Measurements from ENCODE around the gene MYOM1. TPM values are rescaled to one million over a fixed set of nuclear protein-coding genes. Genes with fewer than 3 reads are reported as not detected.

The MYOM1 gene
- total RNA-seq, 2 experiments from 2014 or later: 0.74 to 1.5 TPM

- no peaks in the 10 kb centered on the region for H3K9me3 Mint-ChIP-seq
- ATAC-seq (ENCODE audit: poor library complexity) (no peak), DNase-seq (no peak)
- intact Hi-C loops (cut with DNase I, micrococcal nuclease): loop anchor here (1.0 to 2.0 kb wide), 4 partner anchors 96 to 218 kb away; partner anchors contain the start of gene MYL12A (in 1 of the 2)
- ChIA-PET POLR2A (no interaction called here), CTCF (interaction anchor here (0.6 to 1.6 kb wide), 5 partner anchors 12 to 210 kb away, joined by 3 to 4 read pairs (median 3); no protein-coding TSS in a partner anchor)
- Histone ChIP-seq H3K9me3 (ENCODE audit: control insufficient read depth in 1 of 2, insufficient read depth in 1 of 2, low read length in 2 of 2) (no peaks in the 10 kb centered on the region), H3K36me3 (ENCODE audit: insufficient read depth, low read length) (no peaks in the 10 kb centered on the region), H3K27me3 (ENCODE audit: control insufficient read depth in 1 of 2, insufficient read depth in 2 of 2, low read length in 2 of 2) (no peaks in the 10 kb centered on the region), H3K27ac (ENCODE audit: low read depth in 1 of 2, low read length in 2 of 2) (no peak overlapping the region), H3K4me1 (ENCODE audit: insufficient read depth, low read length) (peaks cover 4% of the 10 kb centered on the region), H3K4me3 (ENCODE audit: low read length) (no peak overlapping the region)
- no peaks in the 10 kb centered on the region for H3K27me3 Mint-ChIP-seq
- H3K36me3 Mint-ChIP-seq (ENCODE audit: low read depth): no peaks in the 10 kb centered on the region
- no peak for TF ChIP-seq CTCF (IDR thresholded peaks at IDR 0.05)
- H3K4me1 Mint-ChIP-seq (ENCODE audit: low read depth): peaks cover 3% of the 10 kb centered on the region
- H3K27ac Mint-ChIP-seq: no peak overlapping the region
- H3K4me3 Mint-ChIP-seq: no peak overlapping the region
Measured at GRCh38 chr18:3150688-3151087, 69.1 kb downstream of the MYOM1 start.

- no peak overlapping the region for H3K4me3 ChIP-seq (ENCODE audit: low read length)
- no peaks in the 10 kb centered on the region for H3K27me3 ChIP-seq (ENCODE audit: control insufficient read depth in 1 of 2, insufficient read depth in 2 of 2, low read length in 2 of 2)
- no peak overlapping the region for H3K27ac Mint-ChIP-seq
- H3K27ac ChIP-seq (ENCODE audit: low read depth in 1 of 2, low read length in 2 of 2): no peak overlapping the region
- DNase-seq: no peak
- no peak overlapping the region for H3K4me3 Mint-ChIP-seq
- H3K4me1 Mint-ChIP-seq (ENCODE audit: low read depth): peaks cover 3% of the 10 kb centered on the region
- ATAC-seq (ENCODE audit: poor library complexity): peak; percentile 59
- CTCF ChIA-PET: interaction anchor here (0.6 to 1.6 kb wide), 4 partner anchors 12 to 209 kb away, joined by 3 to 4 read pairs (median 4); no protein-coding TSS in a partner anchor
- peaks cover 4% of the 10 kb centered on the region for H3K4me1 ChIP-seq (ENCODE audit: insufficient read depth, low read length)
- POLR2A ChIA-PET: no interaction called here
- no peaks in the 10 kb centered on the region for H3K36me3 Mint-ChIP-seq (ENCODE audit: low read depth)
- H3K9me3 ChIP-seq (ENCODE audit: control insufficient read depth in 1 of 2, insufficient read depth in 1 of 2, low read length in 2 of 2): no peaks in the 10 kb centered on the region
- no peaks in the 10 kb centered on the region for H3K9me3 Mint-ChIP-seq
- H3K36me3 ChIP-seq (ENCODE audit: insufficient read depth, low read length): no peaks in the 10 kb centered on the region
- intact Hi-C loops (cut with DNase I, micrococcal nuclease): loop anchor here (2.0 kb wide), 2 partner anchors 97 to 217 kb away; partner anchors contain the start of gene MYL12A (in 1 of the 2)
- no peaks in the 10 kb centered on the region for H3K27me3 Mint-ChIP-seq
- no peak for TF ChIP-seq CTCF (IDR thresholded peaks at IDR 0.05)
Measured at GRCh38 chr18:3150274-3150673, 69.5 kb downstream of the MYOM1 start.

- peaks cover 3% of the 10 kb centered on the region for H3K4me1 Mint-ChIP-seq (ENCODE audit: low read depth)
- DNase-seq (no peak), ATAC-seq (ENCODE audit: poor library complexity) (no peak)
- POLR2A ChIA-PET: no interaction called here
- peaks cover 4% of the 10 kb centered on the region for H3K4me1 ChIP-seq (ENCODE audit: insufficient read depth, low read length)
- no peak for TF ChIP-seq CTCF (IDR thresholded peaks at IDR 0.05)
- intact Hi-C loops (cut with DNase I, micrococcal nuclease): loop anchor here in 1 of 2 experiments (5.0 kb wide), 1 partner anchor 82 kb away; no protein-coding TSS in a partner anchor
- H3K9me3 Mint-ChIP-seq: no peaks in the 10 kb centered on the region
- no peak overlapping the region for H3K4me3 ChIP-seq (ENCODE audit: low read length)
- CTCF ChIA-PET: interaction anchor here (0.7 to 1.1 kb wide), 2 partner anchors 18 to 97 kb away, joined by 5 to 6 read pairs; no protein-coding TSS in a partner anchor
- H3K27ac Mint-ChIP-seq: no peak overlapping the region
- H3K36me3 Mint-ChIP-seq (ENCODE audit: low read depth): no peaks in the 10 kb centered on the region
- H3K27ac ChIP-seq (ENCODE audit: low read depth in 1 of 2, low read length in 2 of 2): no peak overlapping the region
- H3K9me3 ChIP-seq (ENCODE audit: control insufficient read depth in 1 of 2, insufficient read depth in 1 of 2, low read length in 2 of 2): no peaks in the 10 kb centered on the region
- H3K36me3 ChIP-seq (ENCODE audit: insufficient read depth, low read length): no peaks in the 10 kb centered on the region
- no peak overlapping the region for H3K4me3 Mint-ChIP-seq
- no peaks in the 10 kb centered on the region for H3K27me3 Mint-ChIP-seq
- no peaks in the 10 kb centered on the region for H3K27me3 ChIP-seq (ENCODE audit: control insufficient read depth in 1 of 2, insufficient read depth in 2 of 2, low read length in 2 of 2)
Measured at GRCh38 chr18:3148930-3149535, 70.7 kb downstream of the MYOM1 start.

Data from CD4-positive, alpha-beta T cell (primary cell).